Left kidney (tissue), 2 donors: ENCODE results near the gene ADCY9. TPM values are rescaled to one million over a fixed set of nuclear protein-coding genes. Genes with fewer than 3 reads are reported as not detected.

Source experiments
- DNase-seq: peaks from one replicate; pipeline ENCODE4 v3.0.0-alpha.2; 2013
- polyA plus RNA-seq: library from polyadenylated mRNA; unstranded; fragments of 120-200 nt; gene quantifications from one replicate; pipeline ENCODE4 v1.2.1, GENCODE V29; 2013; ENCODE audit not compliant: insufficient read length

ADCY9 gene
- polyA plus RNA-seq, 1 donor, result 9.5 TPM

DNA sequence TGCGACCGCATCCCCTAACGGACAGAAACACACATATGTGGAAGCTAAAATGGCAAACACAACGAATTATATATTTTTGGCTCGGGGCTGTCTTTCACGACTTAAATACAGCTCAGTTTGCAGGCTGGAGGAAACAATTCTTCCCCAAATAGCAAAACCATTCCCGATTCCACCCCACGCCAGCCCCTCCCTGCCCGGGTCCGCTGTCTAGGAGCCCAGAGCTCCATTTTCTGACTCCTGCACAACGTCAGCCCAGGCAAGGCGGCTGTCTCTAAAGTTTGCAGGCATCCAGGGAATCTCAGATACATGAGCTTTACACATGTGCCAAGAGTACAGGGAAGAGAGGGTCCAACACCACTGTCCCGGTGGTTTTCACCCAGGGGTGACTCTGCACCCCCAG, 110.5 kb downstream of the ADCY9 start:
- no peak for DNase-seq

DNA sequence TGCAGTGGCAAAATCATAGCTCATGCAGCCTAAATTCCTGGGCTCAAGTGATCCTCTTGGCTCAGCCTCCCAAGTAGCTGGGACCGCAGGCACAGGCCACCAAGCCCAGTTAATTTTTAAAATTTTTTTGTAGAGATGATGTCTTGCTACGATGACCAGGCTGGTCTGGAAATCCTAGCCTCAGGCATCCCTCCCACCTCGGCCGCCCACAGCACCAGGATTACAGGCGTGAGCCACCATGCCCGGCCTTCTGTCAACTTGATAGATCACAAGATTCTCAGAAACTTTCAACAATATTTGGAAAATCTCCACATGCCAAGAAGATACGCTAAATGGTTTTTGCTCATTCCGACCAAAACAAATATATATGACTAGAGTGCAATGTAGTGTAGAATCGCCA, 111.0 kb downstream of the ADCY9 start:
- no peak for DNase-seq

DNA sequence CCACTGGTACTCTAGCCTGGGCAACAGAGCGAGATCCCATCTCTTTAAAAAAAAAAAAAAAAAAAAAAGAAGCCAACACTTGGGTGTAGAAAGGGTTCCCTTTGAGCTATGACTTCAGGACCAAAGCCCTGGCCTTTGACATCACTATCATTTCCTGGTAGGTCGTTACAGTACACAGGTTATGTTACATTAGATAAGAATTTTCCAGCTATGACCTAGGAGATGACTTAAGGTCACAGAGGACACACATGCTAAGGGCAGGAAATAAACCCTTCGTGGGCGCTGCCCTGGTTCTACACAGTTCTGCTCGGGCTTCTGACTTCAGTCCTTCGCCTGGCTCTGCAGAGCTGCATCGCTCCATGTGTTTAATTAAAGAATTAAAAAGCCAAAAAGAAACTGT, 112.0 kb downstream of the ADCY9 start:
- no peak for DNase-seq

DNA sequence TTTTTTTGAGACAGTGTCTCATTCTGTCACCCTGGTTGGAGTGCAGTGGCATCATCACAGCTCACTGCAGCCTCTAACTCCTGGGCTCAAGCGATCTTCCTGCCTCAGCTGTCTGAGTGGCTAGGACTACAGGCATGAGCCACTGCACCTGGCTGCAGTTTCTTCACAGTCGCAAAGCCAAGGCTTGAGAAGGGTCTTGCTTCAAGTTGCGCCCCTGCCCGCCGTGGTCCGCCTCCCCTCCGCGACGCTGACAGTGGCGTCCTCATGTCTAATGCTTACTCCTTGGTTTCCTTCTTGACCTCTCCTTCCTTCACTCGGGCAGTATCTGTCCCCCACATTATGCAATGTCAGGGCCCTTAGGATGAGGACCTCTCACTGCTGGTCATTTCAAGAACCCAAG, 112.7 kb downstream of the ADCY9 start:
- no peak for DNase-seq

DNA sequence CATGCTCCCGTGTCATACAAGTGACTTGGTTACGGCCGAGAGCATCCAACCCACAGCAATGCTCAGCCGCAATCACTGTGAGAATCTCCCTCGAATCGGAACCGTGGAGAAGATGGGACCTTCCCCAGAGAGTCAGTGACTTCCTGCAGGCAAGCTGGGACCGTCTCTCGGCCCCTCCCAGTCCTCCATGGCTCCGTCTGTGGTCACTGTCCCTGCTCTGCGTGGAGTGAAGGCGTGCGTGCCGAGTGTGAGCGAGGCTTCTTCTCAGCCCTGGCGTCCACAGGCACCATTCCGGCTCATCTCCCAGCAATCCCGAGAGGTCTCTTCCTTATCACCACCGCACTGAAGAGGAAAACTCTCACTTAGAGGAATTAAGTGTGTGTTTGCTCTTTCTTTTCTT, 113.1 kb downstream of the ADCY9 start:
- DNase-seq, result no peak

DNA sequence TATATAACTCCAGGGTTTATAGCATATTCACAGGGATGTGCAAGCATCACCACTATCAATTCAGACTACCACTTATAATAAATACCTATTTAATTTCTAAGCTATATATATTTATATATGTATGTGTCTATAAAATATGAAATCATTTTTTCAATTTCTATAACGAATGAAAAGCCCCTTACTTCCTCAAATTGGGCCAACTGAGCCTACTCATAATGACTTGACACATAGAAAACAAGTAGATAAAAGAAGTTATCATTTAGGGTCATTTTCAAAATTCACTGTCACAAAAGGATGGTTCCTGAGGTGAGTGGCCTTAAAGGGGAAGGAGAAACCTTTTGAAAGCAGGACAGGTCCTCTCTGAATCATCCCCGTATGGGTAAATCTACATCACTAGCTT, 114.1 kb downstream of the ADCY9 start:
- no peak for DNase-seq

DNA sequence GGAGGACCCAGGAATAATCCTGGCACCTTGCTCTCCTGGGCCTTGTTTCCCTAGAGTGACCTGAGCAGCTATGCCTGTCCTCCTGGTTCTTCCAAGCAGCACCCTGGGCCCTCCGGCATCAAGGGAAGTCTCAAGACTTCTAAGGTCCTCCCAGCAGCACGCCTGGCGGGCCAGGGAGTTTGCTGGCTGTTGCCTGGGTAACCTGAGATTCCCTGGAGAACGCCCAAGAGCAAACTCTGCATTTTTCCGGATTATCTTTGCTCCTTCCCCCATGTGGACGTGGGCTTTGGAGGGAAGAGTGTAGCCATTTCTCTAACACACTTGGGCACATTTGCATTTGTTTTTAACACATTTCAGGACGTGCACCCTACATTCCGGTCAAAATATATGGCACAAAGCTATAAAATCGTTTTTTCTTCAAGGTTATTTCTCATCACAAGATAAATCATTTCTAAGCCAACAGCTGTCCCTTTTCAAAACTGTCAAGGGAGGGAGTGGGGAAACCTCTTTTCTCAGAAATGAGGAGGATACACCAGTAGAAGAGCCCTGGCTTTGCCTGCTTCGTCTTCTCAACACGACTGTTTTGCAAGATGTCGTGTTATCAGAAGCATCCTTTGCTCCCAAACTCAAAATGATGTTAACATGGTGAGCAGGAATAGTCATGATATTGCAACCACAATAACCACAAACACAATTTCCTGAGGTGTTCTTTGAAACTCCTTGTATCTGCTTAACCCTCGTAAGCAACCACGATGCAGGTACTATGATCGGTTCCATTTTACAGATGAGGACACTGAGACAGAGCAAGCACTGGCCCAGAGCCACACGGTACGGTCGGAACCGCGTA, 116.5 kb downstream of the ADCY9 start:
- DNase-seq, result peak; percentile 64

DNA sequence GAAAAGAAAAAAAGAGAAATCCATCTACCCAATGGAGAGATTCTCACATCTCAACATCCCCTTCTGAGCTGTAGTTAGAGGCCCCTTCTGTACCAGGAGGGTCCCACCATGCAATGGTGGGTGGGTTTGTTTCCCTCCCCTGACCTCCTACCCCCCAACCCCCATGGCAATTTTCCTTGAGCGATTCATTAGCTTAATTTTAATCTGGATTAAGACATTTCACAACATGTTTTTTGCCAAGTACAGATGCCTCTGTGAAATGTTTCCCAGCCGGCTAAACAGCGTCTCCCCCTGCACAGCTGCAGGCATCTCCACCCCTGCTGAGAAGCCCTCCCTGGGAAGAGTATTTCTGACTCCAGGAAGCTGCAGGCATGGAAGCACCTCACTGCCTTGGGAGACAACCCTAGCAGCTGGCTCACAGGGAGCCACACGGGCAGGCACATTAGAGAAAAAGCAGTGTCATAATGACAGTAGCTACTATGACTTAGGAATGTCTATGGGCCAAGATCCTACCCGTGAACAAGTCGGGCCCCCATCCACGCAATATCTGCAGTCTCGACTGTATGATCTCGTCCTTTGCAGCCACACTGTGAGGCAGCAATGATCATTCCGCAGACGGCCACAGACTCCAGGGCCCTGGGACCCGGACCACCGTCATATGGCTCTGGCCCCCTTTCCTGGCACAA, 117.3 kb downstream of the ADCY9 start:
- DNase-seq, result no peak

DNA sequence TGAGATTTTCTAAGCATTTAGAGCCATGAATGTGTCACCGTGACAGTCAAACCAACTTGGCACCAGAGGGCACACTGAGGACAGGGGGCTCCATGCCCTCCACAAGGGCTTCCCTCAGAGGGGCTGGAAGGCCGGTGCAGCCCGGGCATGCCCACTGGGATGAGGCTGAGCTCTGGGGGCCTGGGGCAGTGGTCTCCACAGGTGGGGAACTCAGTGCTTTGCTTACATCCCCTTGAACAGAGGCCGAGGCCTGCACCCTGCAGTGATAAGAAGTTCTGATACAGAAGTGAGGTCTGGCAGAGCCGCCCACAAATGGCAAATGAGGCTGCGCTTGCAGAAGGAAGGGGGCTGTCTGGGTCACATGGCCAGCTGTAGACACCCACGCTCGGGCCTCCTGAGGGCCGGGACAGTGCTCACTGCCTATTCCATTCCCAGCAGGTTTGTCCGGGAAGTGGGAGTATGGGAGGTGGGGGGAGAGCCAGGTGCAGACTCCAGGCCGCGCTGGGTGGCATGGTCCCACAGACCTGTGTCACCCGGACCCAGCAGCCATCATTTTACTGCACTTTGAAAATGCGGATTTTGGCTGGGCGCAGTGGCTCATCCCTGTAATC, 118.9 kb downstream of the ADCY9 start:
- no peak for DNase-seq

DNA sequence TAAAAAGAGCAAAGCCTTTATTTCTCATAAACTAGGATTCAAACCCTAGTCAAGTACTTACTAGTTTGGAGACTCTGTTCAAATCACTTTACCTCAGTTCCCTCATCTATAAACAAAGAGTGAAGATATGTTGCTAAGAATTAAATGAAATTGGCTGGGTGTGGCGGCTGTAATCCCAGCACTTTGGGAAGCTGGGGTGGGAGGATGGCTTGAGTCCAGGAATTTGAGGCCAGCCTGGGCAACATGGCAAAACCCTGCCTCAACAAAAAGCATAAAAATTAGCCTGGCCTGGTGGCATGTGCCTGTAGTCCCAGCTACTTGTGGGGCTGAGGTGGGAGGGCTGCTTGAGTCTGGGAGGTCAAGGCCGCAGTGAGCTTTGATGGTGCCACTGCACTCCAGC, 121.2 kb downstream of the ADCY9 start:
- DNase-seq, result no peak

DNA sequence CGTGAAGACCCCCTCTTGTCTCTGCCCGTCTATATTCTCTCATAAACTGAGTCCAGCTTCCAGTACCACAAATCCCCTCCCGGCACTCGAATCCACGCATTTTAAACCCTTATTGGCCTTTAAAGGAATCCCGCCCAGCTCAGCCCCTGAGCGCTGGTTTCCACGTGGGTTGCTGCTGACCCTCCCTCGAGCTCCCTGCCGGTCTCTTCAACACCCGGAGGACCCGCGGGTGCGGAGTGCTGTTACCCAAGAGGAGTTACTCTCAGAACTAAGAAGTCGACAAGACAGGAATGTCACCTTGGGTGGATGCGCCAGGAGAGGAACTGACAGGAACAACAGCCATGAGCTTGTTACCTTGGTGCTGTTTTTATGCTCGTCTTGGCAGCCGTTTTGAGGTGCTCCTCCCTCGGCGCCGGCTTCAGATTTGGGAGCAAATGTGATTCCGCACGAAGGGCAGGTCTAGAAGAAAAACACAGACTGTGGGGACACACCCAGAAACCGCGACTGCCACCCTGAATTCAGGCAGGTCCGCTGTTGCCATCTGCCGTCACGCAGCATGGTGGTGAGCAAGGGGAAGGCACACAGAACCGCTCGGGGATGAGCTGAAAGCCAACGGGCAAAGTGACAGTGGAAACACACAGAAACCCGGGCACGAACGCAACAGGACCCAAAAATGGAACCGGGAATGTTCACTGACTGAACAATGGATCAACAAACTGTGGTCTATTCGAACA, 123.0 kb downstream of the ADCY9 start:
- DNase-seq, result no peak

DNA sequence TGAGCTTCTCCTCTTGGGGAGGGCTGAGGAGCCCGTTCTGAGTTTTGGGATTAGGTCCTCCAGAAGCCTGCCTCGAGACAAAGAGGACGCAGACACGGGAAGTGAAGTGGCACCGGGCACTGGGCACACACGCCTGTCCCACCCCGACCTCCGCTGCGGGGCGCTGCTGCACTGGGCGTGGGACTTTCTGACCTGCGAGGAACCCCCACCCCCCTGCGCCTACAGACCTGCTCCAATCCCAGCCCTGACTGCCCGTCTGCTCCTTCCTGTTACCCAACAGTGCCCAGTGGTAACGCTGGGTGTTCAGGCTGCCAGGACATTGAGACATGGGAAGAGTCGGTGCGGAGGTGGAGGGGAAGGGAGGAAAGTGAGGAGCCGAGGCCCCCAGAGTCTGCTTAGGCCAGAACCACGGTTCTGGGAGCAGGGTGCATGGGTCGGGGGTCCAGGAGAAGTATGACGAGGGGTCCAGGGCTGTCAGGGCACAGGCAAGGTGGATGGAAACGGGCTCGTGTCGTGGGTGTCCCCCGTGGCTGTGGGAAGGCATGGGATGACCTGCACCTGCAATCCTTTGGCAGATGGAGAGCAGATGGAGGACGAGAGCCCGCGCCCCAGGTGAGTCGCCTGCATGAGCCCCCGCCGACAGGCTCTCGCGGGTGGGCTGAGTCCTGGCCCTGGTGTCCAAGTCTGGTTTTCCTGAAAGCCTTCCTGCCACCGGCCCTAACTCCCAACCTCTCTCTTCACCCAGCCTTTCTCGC, 123.8 kb downstream of the ADCY9 start:
- no peak for DNase-seq

DNA sequence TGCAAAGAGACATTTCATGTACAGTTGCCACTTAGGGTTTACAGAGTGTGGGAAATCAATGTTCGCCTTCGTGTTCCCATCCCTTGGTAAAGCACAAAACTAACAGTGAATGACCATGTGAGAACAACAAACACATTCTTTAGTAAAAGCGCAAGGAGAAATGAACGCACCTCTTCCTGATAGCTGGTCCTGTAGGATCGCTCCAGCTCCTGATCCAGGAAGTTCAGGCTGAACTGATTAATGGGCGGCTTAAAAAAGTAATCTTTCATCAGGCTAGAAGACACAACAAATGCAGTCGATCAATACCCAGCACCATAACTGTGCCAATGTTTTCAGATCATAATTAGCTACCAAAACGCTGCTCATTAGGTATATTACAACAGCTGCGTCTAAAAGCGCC, 127.4 kb downstream of the ADCY9 start:
- DNase-seq, result no peak

DNA sequence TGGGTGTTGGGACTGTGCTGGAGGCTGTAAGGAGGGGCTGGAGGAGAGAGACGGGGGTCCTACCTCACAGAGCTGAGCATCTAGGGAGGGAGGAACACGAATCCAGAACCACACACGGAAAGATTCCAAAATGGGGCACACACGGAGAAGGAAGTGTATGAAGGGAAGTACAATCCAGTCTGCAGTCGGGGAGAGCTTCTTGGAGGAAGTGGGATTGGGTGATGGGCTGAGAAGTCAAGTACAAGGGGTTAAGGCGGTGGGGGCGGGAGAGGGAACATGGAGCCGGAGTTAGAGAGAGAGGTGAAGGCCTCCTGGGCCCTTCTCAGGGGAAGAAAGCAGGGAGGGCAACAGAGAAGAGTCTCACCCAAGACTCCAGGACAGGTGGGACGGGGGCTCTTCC, 128.2 kb downstream of the ADCY9 start:
- DNase-seq, result no peak

DNA sequence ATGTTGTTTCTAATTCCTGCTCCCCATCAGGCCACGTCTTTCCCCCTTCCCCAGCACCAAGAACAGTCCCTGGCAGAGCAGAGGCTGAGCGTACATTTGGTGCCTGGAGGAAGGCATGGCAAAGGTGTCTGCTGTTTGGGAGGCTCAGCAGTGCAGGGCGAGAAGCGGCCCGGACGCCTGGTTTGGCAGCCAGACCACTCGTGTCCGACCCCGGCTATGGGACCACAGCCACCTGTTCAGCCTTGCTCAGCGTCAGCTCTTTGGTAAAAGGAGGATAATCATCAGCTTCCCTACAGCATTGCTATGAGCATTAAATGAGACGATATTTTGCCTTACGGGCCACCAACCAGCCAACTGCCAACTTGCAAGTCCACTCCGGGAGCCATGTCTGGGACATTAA, 129.0 kb downstream of the ADCY9 start:
- no peak for DNase-seq

DNA sequence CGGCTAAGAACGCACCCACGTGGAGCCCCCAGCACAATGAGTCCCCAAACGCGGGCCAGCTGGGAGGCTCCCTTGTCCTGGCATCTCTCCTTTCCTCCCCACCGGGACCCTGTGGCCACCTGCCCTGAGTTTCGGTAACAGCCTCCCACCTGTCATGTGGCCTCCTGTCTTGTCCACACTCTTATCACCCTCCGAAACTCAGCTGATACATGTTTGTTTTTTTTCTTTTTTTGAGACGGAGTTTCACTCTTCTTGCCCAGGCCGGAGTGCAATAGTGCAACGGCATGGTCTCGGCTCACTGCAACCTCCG, 130.1 kb downstream of the ADCY9 start:
- no peak for DNase-seq

DNA sequence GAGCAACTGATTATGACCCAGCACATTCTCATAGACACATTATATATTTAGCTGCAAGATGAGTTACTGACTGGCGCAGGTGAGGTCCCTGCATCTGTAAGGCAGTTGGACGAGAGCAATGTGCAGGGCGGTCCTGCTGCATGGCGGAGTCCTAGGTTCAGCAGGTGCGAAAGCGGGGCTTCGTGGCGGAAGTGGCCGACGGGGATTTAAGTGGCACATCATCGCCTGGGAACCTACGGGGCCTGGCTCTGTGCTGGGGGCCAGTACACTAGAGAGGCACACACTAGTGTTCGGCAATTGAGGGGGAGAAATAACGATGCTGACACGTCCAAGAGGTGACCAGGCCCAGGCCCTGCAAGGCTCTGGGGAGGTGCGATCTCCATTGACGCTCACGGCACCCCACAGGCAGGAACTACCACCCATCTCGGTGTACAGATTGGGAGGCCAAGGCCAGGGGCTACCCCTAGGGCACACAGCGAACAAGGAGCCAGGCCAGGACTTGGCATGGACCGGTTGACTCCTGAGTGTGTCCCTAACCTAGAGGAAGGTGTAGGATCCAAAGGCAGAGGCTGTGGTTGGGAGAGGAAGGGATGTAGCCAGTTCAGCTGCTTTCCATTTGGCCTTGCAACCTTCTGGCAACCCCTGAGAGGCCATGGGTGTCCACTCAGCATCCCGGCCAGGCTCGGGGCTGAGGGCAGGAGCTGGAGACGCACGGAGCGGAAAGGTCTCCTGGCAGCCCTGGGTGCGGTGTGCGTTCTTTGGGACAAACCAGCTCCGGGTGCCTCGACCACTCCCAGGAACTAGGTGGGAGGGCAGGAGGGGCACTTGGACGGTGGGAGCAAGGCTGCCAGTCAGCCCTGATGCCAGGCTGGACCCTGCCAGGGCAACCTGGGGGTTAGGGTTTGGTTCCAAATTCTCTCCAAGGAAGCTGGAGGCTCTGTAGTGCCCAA, 131.9 kb downstream of the ADCY9 start:
- DNase-seq, result no peak

DNA sequence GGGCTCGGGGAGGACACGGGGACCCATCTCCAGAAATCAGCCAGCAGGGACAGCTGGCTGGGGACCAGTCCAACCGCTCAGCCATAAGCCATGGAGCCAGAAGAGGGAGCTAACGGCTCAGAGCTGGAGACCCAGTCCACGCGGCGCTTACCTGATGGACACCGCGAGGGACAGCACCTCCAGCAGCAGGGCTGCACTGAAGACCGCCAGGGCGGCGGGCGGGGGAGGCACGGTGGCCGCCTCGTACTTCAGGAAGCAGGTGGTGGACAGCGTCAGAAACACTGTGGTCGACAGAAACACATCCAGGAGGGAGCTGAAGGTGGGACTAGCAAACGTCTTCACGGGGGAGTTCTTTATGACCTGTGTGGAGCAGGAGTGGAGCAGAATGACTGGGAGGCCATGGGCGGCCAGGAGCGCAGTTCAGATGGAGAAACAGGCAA, 133.1 kb downstream of the ADCY9 start:
- peak; percentile 74 for DNase-seq

DNA sequence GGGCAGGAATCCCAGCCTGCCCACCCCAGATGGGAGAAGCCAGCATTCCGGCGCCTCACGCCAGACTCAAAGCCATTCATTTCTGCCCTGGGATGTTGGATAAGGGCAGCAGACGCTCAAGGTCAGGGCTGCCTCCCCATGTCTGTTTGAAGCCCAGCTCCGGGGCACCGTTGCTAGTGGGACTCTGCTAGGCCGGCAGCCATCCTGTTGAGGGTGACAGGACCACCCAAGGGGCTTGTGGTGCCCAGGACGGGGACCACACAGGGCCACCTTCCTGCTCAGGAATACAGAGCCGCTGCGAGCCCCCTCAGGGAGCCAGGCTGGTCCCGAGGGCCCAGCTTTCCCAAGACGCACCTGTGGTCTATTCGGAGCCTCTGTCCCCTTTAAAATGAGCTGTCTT, 134.0 kb downstream of the ADCY9 start:
- no peak for DNase-seq

DNA sequence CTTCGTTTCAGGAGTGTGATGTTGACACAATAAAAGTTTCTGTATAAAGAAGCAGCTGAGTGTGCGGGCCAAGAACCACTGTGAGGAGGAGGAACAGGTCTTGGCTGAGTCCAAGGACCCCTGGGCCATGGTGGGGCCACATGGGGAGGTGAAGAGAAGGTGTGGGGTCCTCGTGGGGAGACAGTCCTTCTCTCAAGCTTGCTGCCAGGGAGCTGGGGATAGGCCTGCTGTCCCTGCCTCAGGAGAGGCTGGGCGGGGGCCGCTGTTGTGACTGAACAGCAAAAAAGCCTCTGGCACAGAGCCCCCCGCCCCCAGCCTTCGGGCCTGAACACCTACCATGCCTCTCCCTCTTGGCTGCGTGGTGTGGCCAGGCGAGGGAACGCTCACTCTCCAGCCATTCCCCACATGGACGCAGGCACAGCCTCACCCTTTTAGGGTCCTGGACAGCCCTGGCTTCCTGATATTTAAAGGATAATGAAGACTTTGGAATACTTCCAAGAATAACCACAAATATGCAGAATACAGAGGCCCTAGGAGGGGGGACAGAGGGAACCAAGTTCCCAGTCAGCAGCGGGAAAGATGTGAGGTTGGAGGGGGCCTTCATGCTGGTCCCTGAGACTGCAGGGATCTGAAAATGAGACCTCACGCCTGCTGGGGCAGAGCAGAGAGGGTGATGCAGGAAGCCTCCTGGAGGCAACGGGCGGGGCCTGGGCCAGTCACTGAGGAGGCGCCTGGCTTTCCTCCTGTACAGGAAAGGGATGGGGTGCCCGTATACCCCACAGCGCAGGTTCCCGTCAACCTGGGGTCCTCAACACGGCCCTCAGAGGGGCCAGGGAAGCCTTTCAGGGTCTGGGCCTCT, 135.8 kb downstream of the ADCY9 start:
- no peak for DNase-seq
